ENCODE measurements around the gene FGFR2. TPM values are rescaled to one million over a fixed set of nuclear protein-coding genes. Genes with fewer than 3 reads are reported as not detected.

Gene FGFR2
- total and polyA plus RNA-seq, 2 of the 4 experiments (the other 2 are of a cell fraction), result not detected

- H3K9ac ChIP-seq (ENCODE audit: low read depth, low read length), result no peak overlapping the region
- dilution Hi-C loops (cut with HindIII; ENCODE audit: low sequenced_read_pairs, unreplicated experiment), result no loop called here
- H3K36me3 ChIP-seq (ENCODE audit: control insufficient read depth, insufficient read depth, low read length), result no peaks in the 10 kb centered on the region
- no peak overlapping the region for H3K27ac ChIP-seq (ENCODE audit: insufficient read depth, low read length)
- no peak overlapping the region for H2BK15ac ChIP-seq (ENCODE audit: low read depth, low read length)
- no peak for DNase-seq
- H3K4me3 ChIP-seq (ENCODE audit: insufficient read depth, low read depth, low read length), result no peak overlapping the region
- intact Hi-C loops (cut with micrococcal nuclease), result no loop called here
- in situ Hi-C loops (cut with MboI; ENCODE audit: low sequenced_read_pairs), result no loop called here
- no peak overlapping the region for H2BK120ac ChIP-seq (ENCODE audit: low read depth, low read length)
- CTCF ChIA-PET, result no interaction called here
- no peaks in the 10 kb centered on the region for H3K27me3 ChIP-seq (ENCODE audit: control insufficient read depth, insufficient read depth, low read length)
- WGBS, 2 experiments (ENCODE audit: extremely low coverage in 2 of 2, insufficient read length in 1 of 2), result 50% methylated on average over 1 of the region's 8 CpGs; no CpG with 5 or more reads in 1 of the 2 experiments
- peaks cover 27% of the 10 kb centered on the region for H3K9me3 ChIP-seq (ENCODE audit: control insufficient read depth, insufficient read depth, low read length)
- no peak overlapping the region for H3K4me2 ChIP-seq (ENCODE audit: low read depth, low read length)
- no peak overlapping the region for H3K56ac ChIP-seq (ENCODE audit: extremely low read depth, insufficient read depth, low read length)
- no peaks in the 10 kb centered on the region for H3K4me1 ChIP-seq (ENCODE audit: control insufficient read depth, insufficient read depth, low read length)
- POLR2A ChIA-PET (ENCODE audit: unreplicated experiment), result no interaction called here
- H3K23ac ChIP-seq (ENCODE audit: low read depth, low read length), result no peak overlapping the region
- H3K79me1 ChIP-seq (ENCODE audit: low read depth in 1 of 2, low read length in 2 of 2), result no peaks in the 10 kb centered on the region
- no peak overlapping the region for H2AK9ac ChIP-seq (replicated peaks; ENCODE audit: low read depth, low read length, poor library complexity)
- H2BK5ac ChIP-seq (ENCODE audit: low read depth, low read length, poor library complexity, severe bottlenecking), result no peak overlapping the region
- no peak for TF ChIP-seq RFX5 (IDR thresholded peaks at IDR 0.05; ENCODE audit: low read depth, low read length)
- TF ChIP-seq NFE2L2 (IDR thresholded peaks at IDR 0.05; ENCODE audit: low read depth, low read length), result no peak
- TF ChIP-seq RAD21 (IDR thresholded peaks at IDR 0.05; ENCODE audit: low read length), result no peak
- no peak for TF ChIP-seq SMC3 (IDR thresholded peaks at IDR 0.05; ENCODE audit: low read depth, low read length)
- TF ChIP-seq USF2 (IDR thresholded peaks at IDR 0.05; ENCODE audit: low read depth, low read length), result no peak
- no peak for TF ChIP-seq CHD1 (IDR thresholded peaks at IDR 0.05; ENCODE audit: low read depth, low read length)
- TF ChIP-seq CEBPB (IDR thresholded peaks at IDR 0.05; ENCODE audit: low read depth, low read length), result no peak
- no peak for TF ChIP-seq MAZ (IDR thresholded peaks at IDR 0.05; ENCODE audit: borderline replicate concordance, low read depth, low read length)
- TF ChIP-seq, protein P1, sequence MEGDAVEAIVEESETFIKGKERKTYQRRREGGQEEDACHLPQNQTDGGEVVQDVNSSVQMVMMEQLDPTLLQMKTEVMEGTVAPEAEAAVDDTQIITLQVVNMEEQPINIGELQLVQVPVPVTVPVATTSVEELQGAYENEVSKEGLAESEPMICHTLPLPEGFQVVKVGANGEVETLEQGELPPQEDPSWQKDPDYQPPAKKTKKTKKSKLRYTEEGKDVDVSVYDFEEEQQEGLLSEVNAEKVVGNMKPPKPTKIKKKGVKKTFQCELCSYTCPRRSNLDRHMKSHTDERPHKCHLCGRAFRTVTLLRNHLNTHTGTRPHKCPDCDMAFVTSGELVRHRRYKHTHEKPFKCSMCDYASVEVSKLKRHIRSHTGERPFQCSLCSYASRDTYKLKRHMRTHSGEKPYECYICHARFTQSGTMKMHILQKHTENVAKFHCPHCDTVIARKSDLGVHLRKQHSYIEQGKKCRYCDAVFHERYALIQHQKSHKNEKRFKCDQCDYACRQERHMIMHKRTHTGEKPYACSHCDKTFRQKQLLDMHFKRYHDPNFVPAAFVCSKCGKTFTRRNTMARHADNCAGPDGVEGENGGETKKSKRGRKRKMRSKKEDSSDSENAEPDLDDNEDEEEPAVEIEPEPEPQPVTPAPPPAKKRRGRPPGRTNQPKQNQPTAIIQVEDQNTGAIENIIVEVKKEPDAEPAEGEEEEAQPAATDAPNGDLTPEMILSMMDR (conservative IDR thresholded peaks at IDR 0.05; ENCODE audit: low read depth, low read length), result no peak
- TF ChIP-seq, protein P2, sequence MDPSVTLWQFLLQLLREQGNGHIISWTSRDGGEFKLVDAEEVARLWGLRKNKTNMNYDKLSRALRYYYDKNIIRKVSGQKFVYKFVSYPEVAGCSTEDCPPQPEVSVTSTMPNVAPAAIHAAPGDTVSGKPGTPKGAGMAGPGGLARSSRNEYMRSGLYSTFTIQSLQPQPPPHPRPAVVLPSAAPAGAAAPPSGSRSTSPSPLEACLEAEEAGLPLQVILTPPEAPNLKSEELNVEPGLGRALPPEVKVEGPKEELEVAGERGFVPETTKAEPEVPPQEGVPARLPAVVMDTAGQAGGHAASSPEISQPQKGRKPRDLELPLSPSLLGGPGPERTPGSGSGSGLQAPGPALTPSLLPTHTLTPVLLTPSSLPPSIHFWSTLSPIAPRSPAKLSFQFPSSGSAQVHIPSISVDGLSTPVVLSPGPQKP (IDR thresholded peaks at IDR 0.05; ENCODE audit: borderline replicate concordance, low read depth, low read length), result no peak
- TF ChIP-seq MXI1 (IDR thresholded peaks at IDR 0.05; ENCODE audit: borderline replicate concordance, low read depth, low read length), result no peak
- TF ChIP-seq RCOR1 (IDR thresholded peaks at IDR 0.05; ENCODE audit: insufficient replicate concordance, low read length), result no peak
- no peak for TF ChIP-seq POLR2A (IDR thresholded peaks at IDR 0.05; ENCODE audit: low read depth, low read length)
- no peak for TF ChIP-seq BHLHE40 (IDR thresholded peaks at IDR 0.05; ENCODE audit: low read depth, low read length)
- H3K4ac ChIP-seq (ENCODE audit: low read depth, low read length), result no peak overlapping the region
- no peaks in the 10 kb centered on the region for H4K20me1 ChIP-seq (ENCODE audit: insufficient read depth, low read length)
- H3K14ac ChIP-seq (replicated peaks; ENCODE audit: low read depth, low read length), result no peak overlapping the region
- H4K5ac ChIP-seq (ENCODE audit: low read depth, low read length), result no peak overlapping the region
- BruUV-seq (replicated peaks), result no TSS peak
- ATAC-seq (ENCODE audit: low read depth), result no peak
- no peak overlapping the region for H2AFZ ChIP-seq (replicated peaks; ENCODE audit: low read length, poor library complexity)
- H2BK20ac ChIP-seq (ENCODE audit: low read depth, low read length), result no peak overlapping the region
- no peak overlapping the region for H3K18ac ChIP-seq (ENCODE audit: low read depth, low read length)
- no peak overlapping the region for H2AK5ac ChIP-seq (ENCODE audit: low read depth, low read length)
- H4K91ac ChIP-seq (ENCODE audit: insufficient read depth, low read depth, low read length), result no peak overlapping the region
- H4K8ac ChIP-seq (ENCODE audit: low read depth in 2 of 2, low read length in 2 of 2), result no peak overlapping the region
- no peaks in the 10 kb centered on the region for H3K9me1 ChIP-seq (ENCODE audit: insufficient read depth, low read length)
Observed at GRCh38 chr10:121484401-121484800, 113.8 kb downstream of the FGFR2 start.

Measured in IMR-90 (cell line).